GM19438 (cell line): ENCODE measurements around the gene KIAA0319L.

Experiments used
- ATAC-seq: cut with Tn5 transposase; IDR thresholded peaks from one replicate; pipeline ENCODE4 v1.9.1; 2021; ENCODE audit warnings: low read depth; ENCODE audit not compliant: unreplicated experiment

The KIAA0319L gene

DNA sequence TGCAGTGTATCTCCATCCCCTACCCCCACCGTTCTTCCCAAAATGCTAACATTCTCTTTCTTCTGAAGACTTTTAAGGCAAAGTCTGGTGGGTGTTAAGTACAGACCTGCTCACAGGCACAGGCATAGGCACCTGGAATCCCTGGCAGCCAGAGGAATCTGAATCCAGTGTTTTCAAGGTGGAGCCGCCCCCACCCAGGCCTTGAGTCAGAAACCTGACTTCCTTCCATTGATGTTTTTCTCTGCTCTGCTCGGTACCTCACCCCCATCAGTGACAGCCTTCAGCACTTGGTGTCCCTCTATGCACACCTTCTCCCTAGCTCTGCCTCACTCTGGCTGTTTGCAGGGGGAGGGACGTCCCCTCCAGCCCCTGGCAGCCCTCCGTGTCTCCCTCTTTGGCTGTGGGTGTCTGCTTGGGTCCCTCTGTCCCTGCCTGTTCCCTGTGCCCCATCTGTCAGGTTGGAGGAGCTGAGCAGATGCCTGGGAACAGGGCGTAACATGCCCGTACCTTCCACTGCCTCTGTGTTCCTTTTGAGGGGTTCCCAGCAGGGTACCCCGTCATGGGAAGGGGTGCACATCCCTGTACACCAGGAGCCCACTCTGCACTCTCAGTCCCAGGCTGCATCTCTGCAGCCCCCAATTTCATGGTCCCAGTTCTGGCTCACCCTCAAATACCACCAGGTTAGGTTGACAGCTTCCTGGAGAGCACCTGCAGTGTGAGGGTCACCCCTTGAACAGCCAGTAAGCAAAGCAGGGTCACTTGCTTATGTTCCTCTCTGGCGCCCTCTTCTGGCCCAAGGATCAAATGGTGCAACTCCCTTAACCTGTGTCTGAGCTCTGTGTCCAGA is 7.1 kb upstream of the KIAA0319L start:
- ATAC-seq: no peak

DNA sequence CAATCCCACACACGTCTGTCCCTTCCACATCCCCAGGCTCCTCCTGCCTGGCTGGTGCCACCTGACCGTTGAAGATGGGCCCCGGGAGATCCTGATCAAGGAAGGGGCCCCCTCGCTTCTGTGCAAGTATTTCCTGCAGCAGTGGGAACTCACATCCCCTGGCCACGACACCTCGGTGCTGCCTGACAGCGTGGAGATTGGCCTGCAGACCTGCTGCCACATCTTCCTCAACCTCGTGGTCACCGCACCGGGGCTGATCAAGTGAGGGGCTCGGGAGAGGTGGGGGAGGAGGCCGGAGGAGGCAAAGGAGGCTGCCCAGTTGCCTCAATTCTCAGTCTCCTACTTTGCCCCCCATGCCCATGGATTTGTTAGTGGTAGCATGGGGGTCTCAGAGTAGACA is 6.0 kb upstream of the KIAA0319L start:
- ATAC-seq: no peak

GRCh38 chr1:35561972-35562680 is 4.9 kb upstream of the KIAA0319L start:
- no peak for ATAC-seq

DNA sequence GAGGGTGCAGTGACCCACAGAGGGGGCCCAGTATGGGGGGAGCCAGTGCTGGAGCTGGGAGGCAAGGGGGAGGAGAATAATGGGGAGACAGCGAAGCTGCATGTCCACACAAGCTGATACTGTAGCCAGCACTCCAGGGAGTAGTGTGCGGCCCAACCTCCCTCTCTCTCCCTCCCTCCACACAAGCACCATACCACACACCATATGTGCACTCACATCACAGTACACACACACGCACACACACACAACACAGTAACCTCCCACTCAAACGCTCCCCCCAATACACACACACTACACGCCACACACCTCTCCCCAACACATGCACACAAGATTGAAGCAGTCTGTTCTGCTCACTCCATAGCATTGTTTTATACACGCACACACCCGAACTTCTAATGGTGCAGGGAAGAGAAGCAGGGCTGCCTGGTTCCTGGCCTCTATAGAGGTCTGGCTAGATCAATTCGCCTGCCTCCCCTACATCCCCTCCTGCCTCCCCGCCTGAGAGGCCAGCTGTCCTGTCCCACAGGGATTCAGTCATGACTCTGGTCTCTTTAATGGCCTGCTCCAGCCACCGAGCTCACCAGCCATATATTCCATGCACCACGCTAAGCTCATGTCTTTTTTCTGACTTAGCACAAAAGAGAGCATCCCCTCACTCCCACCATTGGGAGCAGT is 4.2 kb upstream of the KIAA0319L start:
- ATAC-seq: no peak

DNA sequence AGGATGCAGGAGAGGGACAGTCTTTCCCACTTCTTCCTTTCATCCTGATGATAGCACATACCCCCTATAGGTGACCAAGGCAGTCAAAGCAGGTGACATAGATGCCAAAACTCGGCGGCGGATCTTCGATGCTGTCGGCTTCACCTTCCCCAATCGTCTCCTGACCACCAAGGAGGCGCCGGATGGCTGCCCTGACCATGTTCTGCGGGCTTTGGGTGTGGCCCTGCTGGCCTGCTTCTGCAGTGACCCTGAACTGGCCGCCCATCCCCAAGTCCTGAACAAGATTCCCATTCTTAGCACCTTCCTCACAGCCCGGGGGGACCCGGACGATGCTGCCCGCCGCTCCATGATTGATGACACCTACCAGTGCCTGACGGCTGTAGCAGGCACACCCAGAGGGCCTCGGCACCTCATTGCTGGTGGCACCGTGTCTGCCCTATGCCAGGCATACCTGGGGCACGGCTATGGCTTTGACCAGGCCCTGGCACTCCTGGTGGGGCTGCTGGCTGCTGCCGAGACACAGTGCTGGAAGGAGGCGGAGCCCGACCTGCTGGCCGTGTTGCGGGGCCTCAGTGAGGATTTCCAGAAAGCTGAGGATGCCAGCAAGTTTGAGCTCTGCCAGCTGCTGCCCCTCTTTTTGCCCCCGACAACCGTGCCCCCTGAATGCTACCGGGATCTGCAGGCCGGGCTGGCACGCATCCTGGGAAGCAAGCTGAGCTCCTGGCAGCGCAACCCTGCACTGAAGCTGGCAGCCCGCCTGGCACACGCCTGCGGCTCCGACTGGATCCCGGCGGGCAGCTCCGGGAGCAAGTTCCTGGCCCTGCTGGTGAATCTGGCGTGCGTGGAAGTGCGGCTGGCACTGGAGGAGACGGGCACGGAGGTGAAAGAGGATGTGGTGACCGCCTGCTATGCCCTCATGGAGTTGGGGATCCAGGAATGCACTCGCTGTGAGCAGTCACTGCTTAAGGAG is 3.3 kb upstream of the KIAA0319L start:
- no peak for ATAC-seq

DNA sequence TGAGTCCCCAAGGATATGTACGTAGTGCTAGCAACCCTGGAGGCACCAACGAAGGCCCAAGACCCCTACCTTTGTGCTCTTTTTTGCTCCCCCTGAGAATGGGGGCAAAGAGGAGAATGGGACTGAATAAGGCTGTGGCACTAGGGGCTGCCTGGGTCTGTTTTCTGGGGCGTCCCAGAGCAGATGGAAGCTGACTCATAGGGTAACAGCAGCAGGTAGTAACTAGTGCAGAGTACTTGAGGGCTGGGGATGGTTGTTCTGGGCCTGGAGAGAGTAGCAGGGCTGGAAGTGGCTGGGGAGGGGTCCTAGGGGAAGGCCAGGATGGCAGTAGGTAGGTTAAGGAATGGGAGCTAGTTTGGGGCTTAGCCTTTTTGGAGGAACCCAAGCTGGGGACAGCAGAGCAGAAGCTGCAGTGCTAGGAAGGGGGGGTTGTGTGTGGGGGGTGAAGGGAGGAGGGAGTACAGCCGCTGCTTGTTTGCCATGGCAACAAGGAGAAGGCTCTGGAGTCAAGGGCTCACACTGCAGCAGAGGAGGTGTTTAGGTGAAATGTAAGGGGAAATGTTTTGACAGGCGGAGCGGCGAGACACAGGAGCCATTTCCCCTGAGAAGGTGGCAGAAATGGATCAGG is 2.2 kb upstream of the KIAA0319L start:
- no peak for ATAC-seq

- ATAC-seq: no peak
Measured at GRCh38 chr1:35558374-35559316, 1.4 kb upstream of the KIAA0319L start.

DNA sequence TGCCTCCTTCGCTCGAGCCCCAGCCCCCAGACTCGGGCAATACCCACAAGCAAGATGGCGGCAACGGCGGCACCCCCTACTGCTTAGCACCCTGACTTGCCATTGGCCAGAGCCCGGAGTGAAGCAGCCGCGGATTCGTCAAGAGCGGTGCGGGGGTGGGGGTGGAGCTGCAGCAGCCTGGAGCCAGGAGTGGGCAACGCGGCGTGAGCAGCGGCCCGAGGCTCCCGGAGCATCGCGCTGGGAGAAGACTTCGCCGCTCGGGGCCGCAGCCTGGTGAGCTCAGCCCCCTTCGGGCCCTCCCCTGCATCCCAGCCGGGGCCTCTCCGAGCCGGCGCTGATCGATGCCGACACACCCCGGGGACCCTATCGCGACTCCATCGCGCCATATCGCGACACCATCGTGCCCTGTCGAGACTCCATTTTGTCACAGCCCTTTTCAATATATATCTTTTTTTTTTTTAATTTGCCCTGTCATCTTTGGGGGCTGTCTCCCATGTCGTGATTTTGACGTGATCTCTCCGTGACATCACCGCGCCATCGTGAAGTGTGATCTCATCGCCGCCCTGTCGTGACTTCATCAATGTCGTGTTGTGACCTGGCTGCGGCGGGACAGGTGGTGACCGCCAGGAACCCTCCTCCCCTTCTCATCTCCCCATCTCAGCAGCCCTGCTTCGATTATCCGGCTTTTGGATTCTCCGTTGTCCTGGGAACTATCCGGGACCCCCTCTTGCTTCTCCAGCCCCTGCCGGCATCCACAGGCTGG is 589 bp upstream of the KIAA0319L start, which contains the start of gene NCDN:
NCDN (plus strand) TSS at position 189 of the 763 bp plus-strand sequence; CDS start at position 581, 392 bp downstream.
- peak; percentile 84 for ATAC-seq

DNA sequence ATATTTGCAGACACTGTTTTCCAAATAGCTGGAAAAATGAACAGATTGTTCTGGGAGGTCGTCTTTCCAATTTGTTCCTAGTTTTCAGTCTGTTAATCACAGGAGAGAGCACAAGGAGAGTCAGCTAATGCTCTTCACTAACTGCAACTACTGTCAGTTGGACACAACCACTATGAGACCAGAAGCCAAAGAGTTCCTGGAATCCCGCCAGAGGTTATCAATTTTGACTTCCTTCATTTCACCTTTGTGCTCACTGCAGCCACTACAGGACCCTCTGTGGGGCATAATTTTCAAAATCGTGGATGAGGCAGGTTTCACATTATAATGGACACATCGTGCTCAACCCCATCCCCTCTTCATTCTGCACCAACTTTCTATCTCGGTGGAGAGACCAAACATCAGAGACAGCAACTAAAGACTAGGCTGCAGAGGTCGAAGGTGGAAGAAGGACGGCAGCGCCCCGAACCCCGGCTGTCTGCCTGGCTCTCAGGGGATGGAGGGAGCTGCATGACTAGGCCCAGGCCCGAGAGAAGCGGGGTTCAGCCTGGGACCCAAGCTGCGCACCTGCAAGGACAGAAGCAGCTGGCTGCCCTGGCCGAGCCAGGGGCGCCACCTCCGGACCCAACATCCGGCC is 602 bp downstream of the KIAA0319L start:
- ATAC-seq: no peak

GRCh38 chr1:35555601-35556477 is 1.4 kb downstream of the KIAA0319L start:
- no peak for ATAC-seq

DNA sequence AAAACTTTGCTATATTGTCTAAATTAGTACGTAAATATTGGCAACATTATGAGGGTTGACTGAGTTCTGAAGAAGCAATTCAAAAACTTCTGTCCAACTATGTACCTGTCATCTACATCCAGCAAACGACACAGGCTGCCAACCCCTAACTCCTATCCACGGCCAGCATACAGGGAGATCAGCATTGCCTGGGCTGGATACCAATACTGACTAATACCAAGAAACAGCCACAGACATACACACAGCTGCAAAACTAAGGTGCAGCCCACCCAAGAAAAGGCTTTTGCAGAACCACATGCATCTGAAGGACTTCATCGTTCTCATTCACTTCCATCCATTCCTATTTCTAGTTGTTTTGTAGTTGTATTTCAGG is 2.0 kb downstream of the KIAA0319L start:
- ATAC-seq: no peak

- ATAC-seq: no peak
Measured at GRCh38 chr1:35554266-35555211, 2.7 kb downstream of the KIAA0319L start.

DNA sequence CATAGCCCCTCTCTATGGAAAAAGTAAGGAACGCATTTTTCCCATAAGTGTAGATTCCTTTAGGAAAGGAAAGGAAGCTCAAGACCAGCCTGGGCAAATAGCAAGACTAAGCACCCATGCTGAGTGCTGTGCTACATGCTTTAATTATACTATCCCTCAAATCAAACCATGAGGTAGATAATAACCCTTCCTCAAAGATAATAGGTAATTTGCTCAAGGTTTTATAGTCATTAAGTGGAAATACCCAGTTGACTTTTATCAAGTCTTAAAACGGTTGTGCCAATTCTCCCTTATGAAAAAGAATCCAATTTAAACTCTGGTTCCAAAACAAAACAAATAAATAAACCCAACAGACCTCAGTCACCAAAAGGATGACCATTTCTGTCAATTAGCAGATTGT is 3.4 kb downstream of the KIAA0319L start:
- no peak for ATAC-seq

- no peak for ATAC-seq
Measured at GRCh38 chr1:35546614-35547013, 10.6 kb downstream of the KIAA0319L start.

GRCh38 chr1:35544976-35545375 is 12.2 kb downstream of the KIAA0319L start:
- ATAC-seq: no peak
